H1 (cell line): ENCODE results near the gene MVK. TPM values are rescaled to one million over a fixed set of nuclear protein-coding genes. Genes with fewer than 3 reads are reported as not detected.
A peak's percentile ranks its signal among the peaks of the same experiment; 100 is the strongest.

Experiments
- ASH2L ChIP-seq: fragments of 200-600, 300-600 bp; sonication (generic); IDR thresholded peaks from one replicate; pipeline ENCODE4 v1.7.1; 2017; ENCODE audit warnings: low read length
- BACH1 ChIP-seq: IDR thresholded peaks from 2 replicates; pipeline ENCODE4 v1.6.1; 2012; ENCODE audit warnings: low read length, improper control_type of control experiment
- CHD7 ChIP-seq: fragments of 300-600 bp; sonication (generic); IDR thresholded peaks from 2 replicates; pipeline ENCODE4 v1.7.1; 2012; ENCODE audit warnings: low read length, moderate library complexity, mild to moderate bottlenecking, inconsistent platforms; ENCODE audit not compliant: insufficient replicate concordance
- CTBP2 ChIP-seq: IDR thresholded peaks from 2 replicates; pipeline ENCODE4 v1.7.0; 2011; ENCODE audit warnings: borderline replicate concordance, mild to moderate bottlenecking, moderate library complexity, mixed read lengths, low read length; ENCODE audit not compliant: insufficient read depth, insufficient read length
- CTCF ChIP-seq, 3 experiments: IDR thresholded peaks; 1 replicate in 2 of 3; 2 replicates in 1 of 3; pipeline versions ENCODE4 v1.5.1 to v1.6.1; 2011; ENCODE audit warnings: low read length in 3 of 3, mild to moderate bottlenecking in 3 of 3, inconsistent platforms in 2 of 3, low read depth in 1 of 3, moderate library complexity in 1 of 3; ENCODE audit not compliant: insufficient read depth in 1 of 3; ENCODE audit errors: control extremely low read depth in 1 of 3
- E2F6 ChIP-seq: IDR thresholded peaks from 2 replicates; pipeline ENCODE4 v1.6.1; 2012; ENCODE audit warnings: inconsistent platforms
- KDM4A ChIP-seq: IDR thresholded peaks from one replicate; pipeline ENCODE4 v1.7.1; 2012; ENCODE audit warnings: low read depth, mild to moderate bottlenecking, moderate library complexity, low read length, inconsistent platforms; ENCODE audit not compliant: severe bottlenecking
- MAX ChIP-seq: IDR thresholded peaks from 2 replicates; pipeline ENCODE4 v1.6.1; 2012; ENCODE audit warnings: inconsistent platforms
- SP4 ChIP-seq: IDR thresholded peaks from 2 replicates; pipeline ENCODE4 v1.6.1; 2012; ENCODE audit warnings: low read length, inconsistent platforms
- polyA plus RNA-seq, 7 experiments: library from polyadenylated mRNA; depleted of rRNA in 3 of 7; stranded (reverse) in 5 of 7; unstranded in 2 of 7; fragments of >200 nt in 5 of 7; fragments of 200-250 nt in 2 of 7; gene quantifications; 1 replicate in 5 of 7; 2 replicates in 1 of 7; 4 replicates in 1 of 7; pipeline versions ENCODE4 v1.2.1 to v1.2.3, GENCODE V29; 2011 to 2013; ENCODE audit warnings: missing spikeins in 2 of 7, mixed read lengths in 2 of 7
- total RNA-seq: library from RNA; stranded (reverse); fragmentation: NEBNext Ultra II Directional; extraction: Animal tissue kit (Norgen Biotek cat#: 25700); gene quantifications from 2 replicates; pipeline ENCODE4 v1.2.1, GENCODE V29; 2021

Gene MVK
- total and polyA plus RNA-seq, 2 of the 8 experiments (the other 6 are each of a cell fraction or from before 2014, with no cell fraction given) = 15.7 to 20.9 TPM

- TF ChIP-seq CHD7 = no peak
- peak; percentile 53 for TF ChIP-seq CTBP2
- TF ChIP-seq MAX = no peak
- TF ChIP-seq KDM4A = no peak
- no peak for TF ChIP-seq ASH2L
- TF ChIP-seq CTCF (IDR thresholded peaks at IDR 0.05; ENCODE audit: control extremely low read depth in 1 of 3, insufficient read depth in 1 of 3, low read depth in 1 of 3, low read length in 3 of 3) = no peak
- no peak for TF ChIP-seq SP4
- TF ChIP-seq BACH1 = no peak
- TF ChIP-seq E2F6 = no peak
These were observed 285 bp downstream of the MVK start (continued) for GRCh38 chr12:109573914-109574244.
